K562 (cell line): Measurements from ENCODE around the gene PLEKHA6. TPM values are rescaled to one million over a fixed set of nuclear protein-coding genes. Genes with fewer than 3 reads are reported as not detected.

Experiments
- ATAC-seq: fragments of 200-7000 bp; cut with Tn5 transposase; 3 replicates; pipeline ENCODE4 v1.9.1; 2020; ENCODE audit warnings: moderate library complexity
- BruUV-seq: library from RNA; stranded (reverse); fragments of 400-500 nt; replicated peaks from 2 replicates; lab custom pipeline; 2021; lab: Mats Ljungman, UMichigan
- CTCF ChIA-PET: fragments of 300-600 bp; formaldehyde crosslinking; extraction: SDS; loops from one replicate; lab custom pipeline; 2021; ENCODE audit warnings: low intra/inter-chr PET ratio; lab: Yijun Ruan, JAX
- POLR2A ChIA-PET: fragments of 300-600, 350-650 bp; sonication (Branson Sonifier 250); formaldehyde crosslinking; extraction: SDS; loops from one replicate; lab custom pipeline; 2021; ENCODE audit warnings: antibody characterized with exemption, inconsistent platforms; lab: Yijun Ruan, JAX
- DNase-seq, 4 experiments: peaks; one replicate each; pipeline versions ENCODE4 v3.0.0 to v3.0.0-alpha.2; 2011 to 2018; ENCODE audit warnings: low spot score in 3 of 4, mixed read lengths in 3 of 4; ENCODE audit errors: extremely low read depth in 1 of 4
- FAIRE-seq: peaks from 2 replicates; lab custom pipeline; 2011; peaks lifted over from hg19 to GRCh38; lab: Jason Lieb, UNC
- H2AFZ ChIP-seq: 2 replicates; pipeline ENCODE4 v1.6.0; 2011; ENCODE audit warnings: low read depth, low read length, control low read depth, inconsistent platforms
- H3K27ac ChIP-seq: fragments of 200-600 bp; 3 replicates; pipeline ENCODE4 v1.8.0; 2011; ENCODE audit warnings: low read depth, mild to moderate bottlenecking, control low read depth, inconsistent platforms, low read length, moderate library complexity, mixed read lengths; ENCODE audit errors: extremely low read depth
- H3K27me3 ChIP-seq, 2 experiments: fragments of 300-600 bp in 1 of 2; 2 replicates in 1 of 2; 3 replicates in 1 of 2; pipeline versions ENCODE4 v1.6.0 to v1.8.0; 2011; ENCODE audit warnings: inconsistent platforms in 2 of 2, low read length in 2 of 2, mild to moderate bottlenecking in 1 of 2, mixed read lengths in 1 of 2, moderate library complexity in 1 of 2; ENCODE audit not compliant: control insufficient read depth in 2 of 2, insufficient read depth in 2 of 2
- H3K36me3 ChIP-seq: fragments of 300-600 bp; 3 replicates; pipeline ENCODE4 v1.8.0; 2011; ENCODE audit warnings: mild to moderate bottlenecking, low read length, inconsistent platforms; ENCODE audit not compliant: control insufficient read depth, insufficient read depth
- H3K4me1 ChIP-seq, 2 experiments: fragments of 200-600 bp in 1 of 2; replicated peaks in 1 of 2; 2 replicates in 1 of 2; 3 replicates in 1 of 2; pipeline versions ENCODE4 v1.5.1 to v1.8.0; 2011; ENCODE audit warnings: inconsistent platforms in 2 of 2, low read length in 2 of 2, mild to moderate bottlenecking in 1 of 2, mixed read lengths in 1 of 2, moderate library complexity in 1 of 2; ENCODE audit not compliant: control insufficient read depth in 2 of 2, insufficient read depth in 2 of 2
- H3K4me2 ChIP-seq: 2 replicates; pipeline ENCODE4 v1.6.1; 2011; ENCODE audit warnings: low read length, control low read depth, inconsistent platforms, mixed read lengths; ENCODE audit not compliant: insufficient read depth
- H3K4me3 ChIP-seq: fragments of 200-600 bp; sonication (generic), shearing (Covaris generic); 2 replicates; pipeline ENCODE4 v1.5.1; 2016; ENCODE audit warnings: control low read depth, inconsistent platforms
- H3K79me2 ChIP-seq: fragments of 200-600 bp; 3 replicates; pipeline ENCODE4 v1.8.0; 2011; ENCODE audit warnings: low read length, inconsistent platforms; ENCODE audit not compliant: control insufficient read depth, insufficient read depth
- H3K9ac ChIP-seq, 2 experiments: 2 replicates each; pipeline versions ENCODE4 v1.6.0 to v1.6.1; 2011; ENCODE audit warnings: low read depth in 2 of 2, low read length in 2 of 2, control low read depth in 1 of 2, inconsistent platforms in 1 of 2, mild to moderate bottlenecking in 1 of 2, mixed read lengths in 1 of 2; ENCODE audit not compliant: insufficient read depth in 1 of 2
- H3K9me1 ChIP-seq: one replicate; pipeline ENCODE4 v1.6.0; 2011; ENCODE audit warnings: inconsistent platforms, mild to moderate bottlenecking, low read length, moderate library complexity; ENCODE audit not compliant: control insufficient read depth, insufficient read depth
- H3K9me3 ChIP-seq: replicated peaks from 2 replicates; pipeline ENCODE4 v1.5.1; 2011; ENCODE audit warnings: low read depth, low read length, inconsistent platforms; ENCODE audit not compliant: control insufficient read depth, insufficient read depth
- H4K20me1 ChIP-seq: replicated peaks from 2 replicates; pipeline ENCODE4 v1.6.1; 2011; ENCODE audit warnings: low read length, inconsistent platforms, mixed read lengths; ENCODE audit not compliant: control insufficient read depth, insufficient read depth
- ARID2 ChIP-seq: fragments of 450-650 bp; IDR thresholded peaks from 2 replicates; pipeline ENCODE4 v1.6.1; 2017; ENCODE audit warnings: antibody characterized with exemption, mild to moderate bottlenecking
- CHD1 ChIP-seq: fragments of 200-600 bp; sonication (generic); IDR thresholded peaks from one replicate; pipeline ENCODE4 v1.6.1; 2012; ENCODE audit warnings: mild to moderate bottlenecking, moderate library complexity, low read length, inconsistent platforms
- ERF ChIP-seq: fragments of 450-650 bp; formaldehyde crosslinking; IDR thresholded peaks from 2 replicates; pipeline ENCODE4 v1.4.0; 2020; ENCODE audit warnings: mild to moderate bottlenecking, mixed read lengths
- HDAC1 ChIP-seq, 2 experiments: fragments of 450-650 bp; IDR thresholded peaks; 2 replicates each; pipeline ENCODE4 v1.6.1; 2016 to 2017; ENCODE audit warnings: inconsistent platforms in 1 of 2, mild to moderate bottlenecking in 1 of 2, moderate library complexity in 1 of 2
- HMGN3 ChIP-seq: IDR thresholded peaks from 2 replicates; pipeline ENCODE4 v1.6.1; 2011; ENCODE audit warnings: borderline replicate concordance, low read depth, mild to moderate bottlenecking, mixed read lengths, low read length; ENCODE audit not compliant: insufficient read length; ENCODE audit errors: extremely low read depth
- NKRF ChIP-seq: fragments of 450-650 bp; IDR thresholded peaks from 2 replicates; pipeline ENCODE4 v1.6.1; 2016; ENCODE audit warnings: borderline replicate concordance
- PRPF4 ChIP-seq: fragments of 200-400 bp; formaldehyde crosslinking; IDR thresholded peaks from one replicate; pipeline ENCODE4 v1.6.1; 2017; ENCODE audit warnings: low read length, low read depth, mild to moderate bottlenecking; ENCODE audit not compliant: insufficient read depth, poor library complexity, severe bottlenecking
- SIN3A ChIP-seq, 2 experiments: fragments of 150-350 bp in 1 of 2; IDR thresholded peaks; 2 replicates each; pipeline ENCODE4 v1.6.1; 2011 to 2016; ENCODE audit warnings: borderline replicate concordance in 2 of 2, low read depth in 2 of 2, low read length in 2 of 2, mild to moderate bottlenecking in 2 of 2, moderate library complexity in 2 of 2; ENCODE audit not compliant: control insufficient read depth in 1 of 2
- WGBS: fragments of 100-300 bp; shearing (Covaris generic); methylation state at CpG from one replicate; pipeline ENCODE4 v1.1.6; 2016; ENCODE audit warnings: low coverage, mixed read lengths; ENCODE audit not compliant: insufficient coverage; ENCODE audit errors: missing lambda C conversion rate; 5-methylcytosine and 5-hydroxymethylcytosine counted together
- in situ Hi-C: fragments of 300-500 bp; cut with MboI; formaldehyde crosslinking; loops from 4 replicates; pipeline ENCODE4 v1.15.0; 2018; ENCODE audit warnings: inconsistent platforms, mixed read lengths
- intact Hi-C: fragments of 100-400 bp; cut with micrococcal nuclease; formaldehyde crosslinking; loops from 2 replicates; pipeline ENCODE4 v1.14.2; 2022
- polyA plus RNA-seq, 8 experiments: library from polyadenylated mRNA; depleted of rRNA in 4 of 8; stranded (reverse) in 5 of 8; unstranded in 3 of 8; fragments of >200 nt; fragmentation: Nextera tagmentation in 2 of 8; fragmentation: Illumina TruSeq in 1 of 8; extraction: Ambion mirVana in 2 of 8; extraction: Trizol in 1 of 8; gene quantifications; 2 replicates each; pipeline versions ENCODE4 v1.2.1 to v1.2.3, GENCODE V29; 2011 to 2014; ENCODE audit warnings: inconsistent platforms in 1 of 8, missing spikeins in 1 of 8
- total RNA-seq, 7 experiments: library from RNA; depleted of rRNA in 6 of 7; stranded (reverse); fragments of >200 nt in 6 of 7; fragmentation: Illumina TruSeq in 2 of 7; extraction: Trizol in 2 of 7; gene quantifications; 2 replicates each; pipeline versions ENCODE4 v1.2.1 to v1.2.3, GENCODE V29; 2011 to 2021; ENCODE audit warnings: low replicate concordance in 1 of 7
- TF ChIP-seq, protein P1 (sequence below): fragments of 200-800 bp; sonication (Bioruptor generic); IDR thresholded peaks from 2 replicates; pipeline ENCODE4 v1.6.1; 2016; ENCODE audit warnings: missing genetic modification characterization, missing compliant biosample characterization
- TF ChIP-seq, protein P2 (sequence below): fragments of 450-650 bp; IDR thresholded peaks from 2 replicates; pipeline ENCODE4 v1.6.1; 2018; ENCODE audit not compliant: partially characterized antibody

The PLEKHA6 gene
- total and polyA plus RNA-seq, 9 of the 15 experiments (the other 6 are each of a cell fraction or from before 2014, with no cell fraction given), result under 0.01 to 0.33 (median 0.01) TPM; not detected in 4

- peaks cover 66% of the 10 kb centered on the region for H3K36me3 ChIP-seq
- BruUV-seq, result no TSS peak
- POLR2A ChIA-PET, result interaction anchor here (0.9 to 5.8 kb wide), 4 partner anchors 10 to 195 kb away, joined by 3 to 87 read pairs (median 15); partner anchors contain the start of gene MDM4
- in situ Hi-C loops (no loop called here), intact Hi-C loops (no loop called here)
- H3K27ac ChIP-seq, result peak overlapping the region; percentile 39
- peak overlapping the region; percentile 90 for H3K4me3 ChIP-seq
- no peaks in the 10 kb centered on the region for H3K9me1 ChIP-seq
- FAIRE-seq (no peak), DNase-seq (peak in 1 of 4 experiments; percentile 30), ATAC-seq (peak; percentile 6; the same call in 1 of the 3 replicates)
- no peaks in the 10 kb centered on the region for H3K27me3 ChIP-seq
- WGBS, result 0% methylated on average over 3 of the region's 3 CpGs
- peak overlapping the region; percentile 95 to 97; a peak in 3 of 4 replicates for H3K9ac ChIP-seq
- H2AFZ ChIP-seq, result no peak overlapping the region
- H3K9me3 ChIP-seq, result no peaks in the 10 kb centered on the region
- peaks cover 55% of the 10 kb centered on the region for H4K20me1 ChIP-seq
- CTCF ChIA-PET, result no interaction called here
- peaks cover 75% of the 10 kb centered on the region for H3K79me2 ChIP-seq
- peak overlapping the region; percentile 99 for H3K4me2 ChIP-seq
- H3K4me1 ChIP-seq, result peaks cover 4 to 6% of the 10 kb centered on the region in 2 experiments; a peak in 3 of 5 replicates
- TF ChIP-seq CHD1 (peak; percentile 51), HDAC1 (IDR thresholded peaks at IDR 0.05) (peak in 1 of 2 experiments; percentile 39; a peak in 1 of 4 replicates), HMGN3 (no peak), NKRF (peak; percentile 61; the same call in 1 of the 2 replicates), PRPF4 (no peak), ARID2 (no peak), ERF (CRISPR knock-in tag) (no peak), SIN3A (IDR thresholded peaks at IDR 0.05; ENCODE audit: borderline replicate concordance in 2 of 2, control insufficient read depth in 1 of 2, low read depth in 2 of 2, low read length in 2 of 2) (peak in 1 of 2 experiments; percentile 90; a peak in 2 of 4 replicates)
- TF ChIP-seq, protein P1, sequence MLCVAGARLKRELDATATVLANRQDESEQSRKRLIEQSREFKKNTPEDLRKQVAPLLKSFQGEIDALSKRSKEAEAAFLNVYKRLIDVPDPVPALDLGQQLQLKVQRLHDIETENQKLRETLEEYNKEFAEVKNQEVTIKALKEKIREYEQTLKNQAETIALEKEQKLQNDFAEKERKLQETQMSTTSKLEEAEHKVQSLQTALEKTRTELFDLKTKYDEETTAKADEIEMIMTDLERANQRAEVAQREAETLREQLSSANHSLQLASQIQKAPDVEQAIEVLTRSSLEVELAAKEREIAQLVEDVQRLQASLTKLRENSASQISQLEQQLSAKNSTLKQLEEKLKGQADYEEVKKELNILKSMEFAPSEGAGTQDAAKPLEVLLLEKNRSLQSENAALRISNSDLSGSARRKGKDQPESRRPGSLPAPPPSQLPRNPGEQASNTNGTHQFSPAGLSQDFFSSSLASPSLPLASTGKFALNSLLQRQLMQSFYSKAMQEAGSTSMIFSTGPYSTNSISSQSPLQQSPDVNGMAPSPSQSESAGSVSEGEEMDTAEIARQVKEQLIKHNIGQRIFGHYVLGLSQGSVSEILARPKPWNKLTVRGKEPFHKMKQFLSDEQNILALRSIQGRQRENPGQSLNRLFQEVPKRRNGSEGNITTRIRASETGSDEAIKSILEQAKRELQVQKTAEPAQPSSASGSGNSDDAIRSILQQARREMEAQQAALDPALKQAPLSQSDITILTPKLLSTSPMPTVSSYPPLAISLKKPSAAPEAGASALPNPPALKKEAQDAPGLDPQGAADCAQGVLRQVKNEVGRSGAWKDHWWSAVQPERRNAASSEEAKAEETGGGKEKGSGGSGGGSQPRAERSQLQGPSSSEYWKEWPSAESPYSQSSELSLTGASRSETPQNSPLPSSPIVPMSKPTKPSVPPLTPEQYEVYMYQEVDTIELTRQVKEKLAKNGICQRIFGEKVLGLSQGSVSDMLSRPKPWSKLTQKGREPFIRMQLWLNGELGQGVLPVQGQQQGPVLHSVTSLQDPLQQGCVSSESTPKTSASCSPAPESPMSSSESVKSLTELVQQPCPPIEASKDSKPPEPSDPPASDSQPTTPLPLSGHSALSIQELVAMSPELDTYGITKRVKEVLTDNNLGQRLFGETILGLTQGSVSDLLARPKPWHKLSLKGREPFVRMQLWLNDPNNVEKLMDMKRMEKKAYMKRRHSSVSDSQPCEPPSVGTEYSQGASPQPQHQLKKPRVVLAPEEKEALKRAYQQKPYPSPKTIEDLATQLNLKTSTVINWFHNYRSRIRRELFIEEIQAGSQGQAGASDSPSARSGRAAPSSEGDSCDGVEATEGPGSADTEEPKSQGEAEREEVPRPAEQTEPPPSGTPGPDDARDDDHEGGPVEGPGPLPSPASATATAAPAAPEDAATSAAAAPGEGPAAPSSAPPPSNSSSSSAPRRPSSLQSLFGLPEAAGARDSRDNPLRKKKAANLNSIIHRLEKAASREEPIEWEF (CRISPR knock-in tag), result no peak
- TF ChIP-seq, protein P2, sequence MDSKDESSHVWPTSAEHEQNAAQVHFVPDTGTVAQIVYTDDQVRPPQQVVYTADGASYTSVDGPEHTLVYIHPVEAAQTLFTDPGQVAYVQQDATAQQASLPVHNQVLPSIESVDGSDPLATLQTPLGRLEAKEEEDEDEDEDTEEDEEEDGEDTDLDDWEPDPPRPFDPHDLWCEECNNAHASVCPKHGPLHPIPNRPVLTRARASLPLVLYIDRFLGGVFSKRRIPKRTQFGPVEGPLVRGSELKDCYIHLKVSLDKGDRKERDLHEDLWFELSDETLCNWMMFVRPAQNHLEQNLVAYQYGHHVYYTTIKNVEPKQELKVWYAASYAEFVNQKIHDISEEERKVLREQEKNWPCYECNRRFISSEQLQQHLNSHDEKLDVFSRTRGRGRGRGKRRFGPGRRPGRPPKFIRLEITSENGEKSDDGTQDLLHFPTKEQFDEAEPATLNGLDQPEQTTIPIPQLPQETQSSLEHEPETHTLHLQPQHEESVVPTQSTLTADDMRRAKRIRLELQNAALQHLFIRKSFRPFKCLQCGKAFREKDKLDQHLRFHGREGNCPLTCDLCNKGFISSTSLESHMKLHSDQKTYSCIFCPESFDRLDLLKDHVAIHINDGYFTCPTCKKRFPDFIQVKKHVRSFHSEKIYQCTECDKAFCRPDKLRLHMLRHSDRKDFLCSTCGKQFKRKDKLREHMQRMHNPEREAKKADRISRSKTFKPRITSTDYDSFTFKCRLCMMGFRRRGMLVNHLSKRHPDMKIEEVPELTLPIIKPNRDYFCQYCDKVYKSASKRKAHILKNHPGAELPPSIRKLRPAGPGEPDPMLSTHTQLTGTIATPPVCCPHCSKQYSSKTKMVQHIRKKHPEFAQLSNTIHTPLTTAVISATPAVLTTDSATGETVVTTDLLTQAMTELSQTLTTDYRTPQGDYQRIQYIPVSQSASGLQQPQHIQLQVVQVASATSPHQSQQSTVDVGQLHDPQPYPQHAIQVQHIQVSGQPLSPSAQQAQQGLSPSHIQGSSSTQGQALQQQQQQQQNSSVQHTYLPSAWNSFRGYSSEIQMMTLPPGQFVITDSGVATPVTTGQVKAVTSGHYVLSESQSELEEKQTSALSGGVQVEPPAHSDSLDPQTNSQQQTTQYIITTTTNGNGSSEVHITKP, result peak; percentile 70
Observed at GRCh38 chr1:204409123-204409522, 49.4 kb upstream of the PLEKHA6 start.
